ENCODE data around the gene EFL1. TPM values are rescaled to one million over a fixed set of nuclear protein-coding genes. Genes with fewer than 3 reads are reported as not detected.

The EFL1 gene
- total and polyA plus RNA-seq, 9 of the 15 experiments (the other 6 are each of a cell fraction or from before 2014, with no cell fraction given) = 4.8 to 32.5 (median 16.9) TPM

DNA sequence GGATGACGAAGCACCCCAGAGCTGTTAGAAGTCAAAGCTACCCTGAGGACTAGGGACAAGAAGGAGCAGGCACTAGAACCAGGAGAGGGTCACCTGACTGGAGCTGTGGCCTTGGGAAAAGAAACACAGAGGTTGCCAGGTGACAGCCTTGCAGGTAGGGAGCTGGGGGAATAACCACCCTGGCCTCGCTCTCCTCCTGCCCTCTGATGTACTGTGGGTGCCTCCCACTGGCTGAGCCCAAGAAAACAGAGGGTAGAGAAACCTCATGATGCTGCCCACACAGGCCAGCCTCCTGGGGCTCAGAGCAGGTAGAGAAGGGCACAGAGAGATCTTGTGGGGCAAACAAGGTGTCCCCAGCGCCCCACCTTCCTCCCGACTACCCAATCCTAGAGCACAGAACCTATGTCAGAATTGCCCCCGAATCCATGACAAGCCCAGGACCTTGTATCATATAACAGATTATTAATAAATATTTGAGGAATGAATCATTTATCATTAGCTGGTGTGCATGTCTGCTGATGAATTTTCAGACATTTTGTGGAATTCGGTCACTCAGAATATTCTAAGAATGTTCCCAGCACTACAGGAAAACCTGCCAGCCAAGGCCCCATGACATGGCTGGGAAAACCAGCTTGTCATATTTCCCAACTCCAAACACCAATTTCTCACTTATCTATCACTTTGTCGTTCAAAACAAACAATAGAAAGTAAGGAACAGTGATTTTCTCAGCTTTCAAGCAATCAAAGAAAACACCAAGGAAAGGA is 156.9 kb downstream of the EFL1 start:
- no peak overlapping the region for H3K9ac ChIP-seq (ENCODE audit: insufficient read depth in 1 of 2, low read depth in 2 of 2, low read length in 2 of 2)
- in situ Hi-C loops (cut with MboI) = loop anchor here (25.0 kb wide), 1 partner anchor 618 kb away; no protein-coding TSS in a partner anchor
- H4K20me1 ChIP-seq (replicated peaks; ENCODE audit: control insufficient read depth, insufficient read depth, low read length) = no peaks in the 10 kb centered on the region
- no peak overlapping the region for H3K4me2 ChIP-seq (ENCODE audit: insufficient read depth, low read length)
- ATAC-seq (no peak), FAIRE-seq (no peak), DNase-seq (ENCODE audit: extremely low read depth in 1 of 4, low spot score in 3 of 4) (no peak)
- H3K79me2 ChIP-seq (ENCODE audit: control insufficient read depth, insufficient read depth, low read length) = no peaks in the 10 kb centered on the region
- H2AFZ ChIP-seq (ENCODE audit: low read depth, low read length) = no peak overlapping the region
- H3K9me1 ChIP-seq (ENCODE audit: control insufficient read depth, insufficient read depth, low read length) = no peaks in the 10 kb centered on the region
- BruUV-seq (replicated peaks) = no TSS peak
- no peak overlapping the region for H3K4me3 ChIP-seq
- intact Hi-C loops (cut with micrococcal nuclease) = loop anchor here (10.0 kb wide), 1 partner anchor 701 kb away; no protein-coding TSS in a partner anchor
- H3K9me3 ChIP-seq (replicated peaks; ENCODE audit: control insufficient read depth, insufficient read depth, low read depth, low read length) = no peaks in the 10 kb centered on the region
- H3K27me3 ChIP-seq (ENCODE audit: control insufficient read depth in 2 of 2, insufficient read depth in 2 of 2, low read length in 2 of 2) = peaks cover 19 to 32% of the 10 kb centered on the region in 2 experiments; a peak in 4 of 5 replicates
- H3K4me1 ChIP-seq (replicated peaks in 1 of 2; ENCODE audit: control insufficient read depth in 2 of 2, insufficient read depth in 2 of 2, low read length in 2 of 2) = peaks cover 6 to 15% of the 10 kb centered on the region in 2 experiments; a peak in 4 of 5 replicates
- POLR2A ChIA-PET = no interaction called here
- CTCF ChIA-PET (ENCODE audit: low intra/inter-chr PET ratio) = no interaction called here
- 9% methylated on average over 6 of the region's 7 CpGs for WGBS (ENCODE audit: insufficient coverage, low coverage, missing lambda C conversion rate)
- H3K27ac ChIP-seq (ENCODE audit: extremely low read depth, low read depth, low read length) = no peak overlapping the region
- no peaks in the 10 kb centered on the region for H3K36me3 ChIP-seq (ENCODE audit: control insufficient read depth, insufficient read depth, low read length)
- TF ChIP-seq PCBP2 (IDR thresholded peaks at IDR 0.05; ENCODE audit: low read depth, low read length, poor library complexity, severe bottlenecking) (no peak), ZC3H8 (IDR thresholded peaks at IDR 0.05) (no peak), RAD21 (CRISPR knock-in tag; conservative IDR thresholded peaks at IDR 0.05 in 1 of 2, IDR thresholded peaks at IDR 0.05 in 1 of 2) (peak in 1 of 2 experiments; percentile 36; a peak in 2 of 4 replicates), FOXP1 (CRISPR knock-in tag; IDR thresholded peaks at IDR 0.05) (no peak), ZNF316 (IDR thresholded peaks at IDR 0.05) (no peak), POLR2AphosphoS5 (IDR thresholded peaks at IDR 0.05; ENCODE audit: control insufficient read depth, insufficient read depth, low read depth, low read length) (no peak), FOXJ3 (CRISPR knock-in tag; IDR thresholded peaks at IDR 0.05) (no peak), NFYB (IDR thresholded peaks at IDR 0.05; ENCODE audit: extremely low read depth, insufficient read length) (no peak), BCL6 (CRISPR knock-in tag; IDR thresholded peaks at IDR 0.05) (no peak)
- TF ChIP-seq, protein P1, sequence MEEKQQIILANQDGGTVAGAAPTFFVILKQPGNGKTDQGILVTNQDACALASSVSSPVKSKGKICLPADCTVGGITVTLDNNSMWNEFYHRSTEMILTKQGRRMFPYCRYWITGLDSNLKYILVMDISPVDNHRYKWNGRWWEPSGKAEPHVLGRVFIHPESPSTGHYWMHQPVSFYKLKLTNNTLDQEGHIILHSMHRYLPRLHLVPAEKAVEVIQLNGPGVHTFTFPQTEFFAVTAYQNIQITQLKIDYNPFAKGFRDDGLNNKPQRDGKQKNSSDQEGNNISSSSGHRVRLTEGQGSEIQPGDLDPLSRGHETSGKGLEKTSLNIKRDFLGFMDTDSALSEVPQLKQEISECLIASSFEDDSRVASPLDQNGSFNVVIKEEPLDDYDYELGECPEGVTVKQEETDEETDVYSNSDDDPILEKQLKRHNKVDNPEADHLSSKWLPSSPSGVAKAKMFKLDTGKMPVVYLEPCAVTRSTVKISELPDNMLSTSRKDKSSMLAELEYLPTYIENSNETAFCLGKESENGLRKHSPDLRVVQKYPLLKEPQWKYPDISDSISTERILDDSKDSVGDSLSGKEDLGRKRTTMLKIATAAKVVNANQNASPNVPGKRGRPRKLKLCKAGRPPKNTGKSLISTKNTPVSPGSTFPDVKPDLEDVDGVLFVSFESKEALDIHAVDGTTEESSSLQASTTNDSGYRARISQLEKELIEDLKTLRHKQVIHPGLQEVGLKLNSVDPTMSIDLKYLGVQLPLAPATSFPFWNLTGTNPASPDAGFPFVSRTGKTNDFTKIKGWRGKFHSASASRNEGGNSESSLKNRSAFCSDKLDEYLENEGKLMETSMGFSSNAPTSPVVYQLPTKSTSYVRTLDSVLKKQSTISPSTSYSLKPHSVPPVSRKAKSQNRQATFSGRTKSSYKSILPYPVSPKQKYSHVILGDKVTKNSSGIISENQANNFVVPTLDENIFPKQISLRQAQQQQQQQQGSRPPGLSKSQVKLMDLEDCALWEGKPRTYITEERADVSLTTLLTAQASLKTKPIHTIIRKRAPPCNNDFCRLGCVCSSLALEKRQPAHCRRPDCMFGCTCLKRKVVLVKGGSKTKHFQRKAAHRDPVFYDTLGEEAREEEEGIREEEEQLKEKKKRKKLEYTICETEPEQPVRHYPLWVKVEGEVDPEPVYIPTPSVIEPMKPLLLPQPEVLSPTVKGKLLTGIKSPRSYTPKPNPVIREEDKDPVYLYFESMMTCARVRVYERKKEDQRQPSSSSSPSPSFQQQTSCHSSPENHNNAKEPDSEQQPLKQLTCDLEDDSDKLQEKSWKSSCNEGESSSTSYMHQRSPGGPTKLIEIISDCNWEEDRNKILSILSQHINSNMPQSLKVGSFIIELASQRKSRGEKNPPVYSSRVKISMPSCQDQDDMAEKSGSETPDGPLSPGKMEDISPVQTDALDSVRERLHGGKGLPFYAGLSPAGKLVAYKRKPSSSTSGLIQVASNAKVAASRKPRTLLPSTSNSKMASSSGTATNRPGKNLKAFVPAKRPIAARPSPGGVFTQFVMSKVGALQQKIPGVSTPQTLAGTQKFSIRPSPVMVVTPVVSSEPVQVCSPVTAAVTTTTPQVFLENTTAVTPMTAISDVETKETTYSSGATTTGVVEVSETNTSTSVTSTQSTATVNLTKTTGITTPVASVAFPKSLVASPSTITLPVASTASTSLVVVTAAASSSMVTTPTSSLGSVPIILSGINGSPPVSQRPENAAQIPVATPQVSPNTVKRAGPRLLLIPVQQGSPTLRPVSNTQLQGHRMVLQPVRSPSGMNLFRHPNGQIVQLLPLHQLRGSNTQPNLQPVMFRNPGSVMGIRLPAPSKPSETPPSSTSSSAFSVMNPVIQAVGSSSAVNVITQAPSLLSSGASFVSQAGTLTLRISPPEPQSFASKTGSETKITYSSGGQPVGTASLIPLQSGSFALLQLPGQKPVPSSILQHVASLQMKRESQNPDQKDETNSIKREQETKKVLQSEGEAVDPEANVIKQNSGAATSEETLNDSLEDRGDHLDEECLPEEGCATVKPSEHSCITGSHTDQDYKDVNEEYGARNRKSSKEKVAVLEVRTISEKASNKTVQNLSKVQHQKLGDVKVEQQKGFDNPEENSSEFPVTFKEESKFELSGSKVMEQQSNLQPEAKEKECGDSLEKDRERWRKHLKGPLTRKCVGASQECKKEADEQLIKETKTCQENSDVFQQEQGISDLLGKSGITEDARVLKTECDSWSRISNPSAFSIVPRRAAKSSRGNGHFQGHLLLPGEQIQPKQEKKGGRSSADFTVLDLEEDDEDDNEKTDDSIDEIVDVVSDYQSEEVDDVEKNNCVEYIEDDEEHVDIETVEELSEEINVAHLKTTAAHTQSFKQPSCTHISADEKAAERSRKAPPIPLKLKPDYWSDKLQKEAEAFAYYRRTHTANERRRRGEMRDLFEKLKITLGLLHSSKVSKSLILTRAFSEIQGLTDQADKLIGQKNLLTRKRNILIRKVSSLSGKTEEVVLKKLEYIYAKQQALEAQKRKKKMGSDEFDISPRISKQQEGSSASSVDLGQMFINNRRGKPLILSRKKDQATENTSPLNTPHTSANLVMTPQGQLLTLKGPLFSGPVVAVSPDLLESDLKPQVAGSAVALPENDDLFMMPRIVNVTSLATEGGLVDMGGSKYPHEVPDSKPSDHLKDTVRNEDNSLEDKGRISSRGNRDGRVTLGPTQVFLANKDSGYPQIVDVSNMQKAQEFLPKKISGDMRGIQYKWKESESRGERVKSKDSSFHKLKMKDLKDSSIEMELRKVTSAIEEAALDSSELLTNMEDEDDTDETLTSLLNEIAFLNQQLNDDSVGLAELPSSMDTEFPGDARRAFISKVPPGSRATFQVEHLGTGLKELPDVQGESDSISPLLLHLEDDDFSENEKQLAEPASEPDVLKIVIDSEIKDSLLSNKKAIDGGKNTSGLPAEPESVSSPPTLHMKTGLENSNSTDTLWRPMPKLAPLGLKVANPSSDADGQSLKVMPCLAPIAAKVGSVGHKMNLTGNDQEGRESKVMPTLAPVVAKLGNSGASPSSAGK (IDR thresholded peaks at IDR 0.05) = no peak

Measured in K562 (cell line).